GM21717 (cell line): ENCODE data around the gene B3GALT4.

Experiments
- ATAC-seq: cut with Tn5 transposase; IDR thresholded peaks from one replicate; pipeline ENCODE4 v1.9.1; 2021; ENCODE audit warnings: mild to moderate bottlenecking, moderate library complexity; ENCODE audit not compliant: unreplicated experiment

Gene B3GALT4

DNA sequence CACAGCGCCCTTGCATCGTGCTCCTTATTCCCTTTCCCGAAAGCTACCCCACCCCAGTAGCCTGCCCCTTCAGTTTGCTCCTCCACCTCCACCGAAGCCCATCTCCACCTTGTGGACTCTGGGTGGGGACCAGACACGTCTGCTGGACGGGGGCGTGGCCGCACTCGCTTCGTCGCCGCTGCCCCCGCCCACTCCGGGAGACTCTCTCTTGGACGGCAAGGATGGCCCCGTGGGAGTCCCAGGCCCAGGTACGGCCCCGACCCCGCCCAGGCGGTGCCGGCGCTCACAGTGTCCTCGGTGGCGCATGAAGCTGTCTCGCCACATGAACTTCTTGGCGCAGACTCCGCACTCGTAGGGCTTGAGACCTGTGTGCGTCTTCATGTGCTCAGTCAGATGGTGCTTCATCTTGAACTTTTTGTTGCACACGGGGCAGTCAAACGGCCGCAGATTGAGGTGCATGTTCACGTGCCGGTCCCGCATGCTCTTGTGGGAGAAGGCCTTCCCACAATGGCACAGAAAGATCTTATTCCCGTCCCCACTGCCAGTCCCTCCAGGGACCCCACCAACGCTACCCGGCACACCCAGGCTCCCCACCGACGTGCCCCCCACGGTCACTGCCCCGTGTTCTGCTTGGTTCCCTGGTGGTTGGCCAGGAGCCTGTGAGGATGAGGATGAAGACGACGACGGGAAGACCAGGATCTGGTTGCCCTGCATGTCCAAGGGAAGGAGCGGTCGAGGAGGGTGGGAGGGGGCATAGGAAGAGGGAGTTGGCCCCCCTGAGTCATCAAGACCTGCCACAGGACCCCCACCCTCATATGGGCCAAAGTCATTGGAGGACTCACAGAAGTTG, 38.2 kb downstream of the B3GALT4 start:
- no peak for ATAC-seq

GRCh38 chr6:33315793-33316602, 39.1 kb downstream of the B3GALT4 start:
- no peak for ATAC-seq

- no peak for ATAC-seq
These were observed 39.9 kb downstream of the B3GALT4 start for GRCh38 chr6:33316603-33317418.

GRCh38 chr6:33317419-33317668, 40.4 kb downstream of the B3GALT4 start:
- no peak for ATAC-seq

GRCh38 chr6:33317669-33318425, 40.9 kb downstream of the B3GALT4 start, which contains the start of gene ZBTB22:
TSS of gene ZBTB22 (minus strand) at chr6:33317744. CDS start at chr6:33316916, 828 bp downstream.
- ATAC-seq = peak; percentile 40

- ATAC-seq = no peak
These were observed 41.6 kb downstream of the B3GALT4 start for GRCh38 chr6:33318426-33319073.

GRCh38 chr6:33319939-33320314, 43.0 kb downstream of the B3GALT4 start:
- ATAC-seq = no peak

GRCh38 chr6:33320315-33321181, 43.6 kb downstream of the B3GALT4 start:
- no peak for ATAC-seq

- ATAC-seq = no peak
These were observed 44.3 kb downstream of the B3GALT4 start for GRCh38 chr6:33321227-33321626.

DNA sequence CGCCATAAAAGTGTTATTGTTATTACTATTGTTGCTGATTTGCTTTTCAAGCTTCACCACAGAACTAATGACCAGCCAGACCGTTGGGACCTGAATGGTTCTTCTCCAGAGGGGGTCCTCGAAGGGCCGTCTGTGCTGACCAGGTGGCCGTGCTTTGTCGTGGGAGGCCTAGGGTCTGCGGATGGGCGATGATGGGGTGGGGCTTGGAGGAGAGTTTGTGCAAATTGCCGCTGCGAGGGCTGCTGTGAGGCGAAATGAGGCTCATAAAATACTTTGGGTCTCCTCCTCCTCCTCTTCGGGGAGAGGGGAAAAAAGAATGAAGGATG, 46.7 kb downstream of the B3GALT4 start:
- ATAC-seq = peak; percentile 1

GRCh38 chr6:33324125-33324524, 47.2 kb downstream of the B3GALT4 start:
- no peak for ATAC-seq
